Adrenal gland (tissue), 12 donors: ENCODE results near the gene DNAJC24. TPM values are rescaled to one million over a fixed set of nuclear protein-coding genes. Genes with fewer than 3 reads are reported as not detected.

Experiments
- DNase-seq, 7 donors: peaks; one replicate each; pipeline ENCODE4 v3.0.0-alpha.2; 2019 to 2020
- H3K27ac ChIP-seq, 5 donors: fragments of 200-600 bp; sonication (generic) in 4 of 5; 1 replicate in 3 of 5; 2 replicates in 2 of 5; pipeline versions ENCODE4 v1.5.1 to v1.8.0; 2016 to 2020; ENCODE audit warnings: mild to moderate bottlenecking in 1 of 5
- H3K27me3 ChIP-seq: fragments of 200-600 bp; 2 replicates; pipeline ENCODE4 v1.8.0; 2021
- H3K36me3 ChIP-seq, 2 donors: fragments of 200-600 bp; replicated peaks in 1 of 2; 1 replicate in 1 of 2; 2 replicates in 1 of 2; pipeline versions ENCODE4 v1.5.1 to v1.8.0; 2018 to 2022
- H3K4me1 ChIP-seq, 2 donors: fragments of 200-600 bp; replicated peaks in 1 of 2; 1 replicate in 1 of 2; 2 replicates in 1 of 2; pipeline versions ENCODE4 v1.5.1 to v1.8.0; 2018 to 2021
- H3K4me3 ChIP-seq, 4 donors: fragments of 200-600 bp; sonication (generic) in 3 of 4; one replicate each; pipeline ENCODE4 v1.5.1; 2016 to 2018
- H3K9me3 ChIP-seq, 3 donors: fragments of 200-600 bp; sonication (generic) in 1 of 3; replicated peaks in 1 of 3; 1 replicate in 2 of 3; 2 replicates in 1 of 3; pipeline versions ENCODE4 v1.5.1 to v1.8.0; 2016 to 2021
- CTCF ChIP-seq, 6 experiments: fragments of 450-650 bp in 4 of 6; fragments of 200-600 bp in 2 of 6; sonication (generic) in 1 of 6; IDR thresholded peaks; 1 replicate in 5 of 6; 2 replicates in 1 of 6; pipeline versions ENCODE4 v1.5.1 to v1.8.0; 2016 to 2021; ENCODE audit warnings: antibody characterized with exemption in 6 of 6, mild to moderate bottlenecking in 2 of 6, moderate library complexity in 1 of 6
- POLR2A ChIP-seq, 2 donors: fragments of 450-650 bp; IDR thresholded peaks; one replicate each; pipeline ENCODE4 v1.6.1; 2017; ENCODE audit warnings: antibody characterized with exemption in 2 of 2, mild to moderate bottlenecking in 2 of 2, moderate library complexity in 1 of 2
- WGBS, 4 donors: extraction: QIAGEN DNeasy Blood & Tissue Kit in 2 of 4; methylation state at CpG; one replicate each; pipeline versions ENCODE4 v1.1.5 to v1.1.7; 2013 to 2017; 5-methylcytosine and 5-hydroxymethylcytosine counted together
- intact Hi-C, 2 donors: fragments of 100-400 bp; cut with DNase I; formaldehyde crosslinking; loops; one replicate each; pipeline versions ENCODE4 v1.14.1 to v1.15.0; 2022 to 2023
- polyA plus RNA-seq, 3 donors: library from polyadenylated mRNA; stranded (reverse); fragments of 200-250 nt in 2 of 3; fragments of 350-450 nt in 1 of 3; fragmentation: Illumina TruSeq in 1 of 3; extraction: RNeasy Lipid Tissue Mini Kit (QIAGEN cat#74804) in 1 of 3; gene quantifications; one replicate each; pipeline ENCODE4 v1.2.3, GENCODE V29; 2013 to 2014
- total RNA-seq, 9 donors: library from RNA; depleted of rRNA in 4 of 9; stranded (reverse); fragments of >200 nt in 4 of 9; fragments of 120-200 nt in 1 of 9; fragmentation: NEBNext Ultra II Directional in 1 of 9; extraction: Animal tissue kit (Norgen Biotek cat#: 25700) in 1 of 9; gene quantifications; one replicate each; pipeline versions ENCODE4 v1.1.0 to v1.2.4, GENCODE V29; 2013 to 2023
- donor health status: healthy with polysubstance abuse.
- donor health status: Bipolar disorder and iron deficiency.
- donor health status: DM: yes; HTN: yes; CAD: no.
- donor health status: DM: no; HTN: no; CAD: no.
- donor health status: DM: no; HTN: no; CAD: no.
- donor health status: DM: yes; HTN: yes; CAD: no.

DNAJC24 gene
- total and polyA plus RNA-seq, 12 donors = 1.9 to 21.5 (median 13.5) TPM

- Histone ChIP-seq H3K27ac (no peak overlapping the region), H3K4me1 (no peaks in the 10 kb centered on the region), H3K4me3 (no peak overlapping the region), H3K36me3 (no peaks in the 10 kb centered on the region), H3K27me3 (no peaks in the 10 kb centered on the region), H3K9me3 (no peaks in the 10 kb centered on the region)
- 94 to 96% (median 94%) methylated on average over 3 of the region's 3 CpGs for WGBS, 4 donors
- DNase-seq = no peak
- intact Hi-C loops = no loop called here
- TF ChIP-seq POLR2A (IDR thresholded peaks at IDR 0.05) (no peak), CTCF (IDR thresholded peaks at IDR 0.05) (no peak)
These were observed 85.5 kb downstream of the DNAJC24 start for GRCh38 chr11:31455177-31455576.

- H3K9me3 ChIP-seq = no peaks in the 10 kb centered on the region
- intact Hi-C loops = no loop called here
- WGBS, 4 donors = 96 to 100% (median 97%) methylated on average over 3 of the region's 3 CpGs
- H3K27ac ChIP-seq = no peak overlapping the region
- DNase-seq = no peak
- no peaks in the 10 kb centered on the region for H3K36me3 ChIP-seq
- TF ChIP-seq CTCF (IDR thresholded peaks at IDR 0.05) (no peak), POLR2A (IDR thresholded peaks at IDR 0.05) (no peak)
- H3K4me1 ChIP-seq = no peaks in the 10 kb centered on the region
- no peaks in the 10 kb centered on the region for H3K27me3 ChIP-seq
- H3K4me3 ChIP-seq = no peak overlapping the region
These were observed 94.8 kb downstream of the DNAJC24 start for GRCh38 chr11:31464436-31464835.

GRCh38 chr11:31474083-31474482, 104.4 kb downstream of the DNAJC24 start:
- H3K4me3 ChIP-seq = no peak overlapping the region
- intact Hi-C loops = no loop called here
- DNase-seq = no peak
- no peak overlapping the region for H3K27ac ChIP-seq
- no peaks in the 10 kb centered on the region for H3K27me3 ChIP-seq
- no peaks in the 10 kb centered on the region for H3K9me3 ChIP-seq
- H3K4me1 ChIP-seq = no peaks in the 10 kb centered on the region
- H3K36me3 ChIP-seq = no peaks in the 10 kb centered on the region
- TF ChIP-seq CTCF (IDR thresholded peaks at IDR 0.05) (no peak), POLR2A (IDR thresholded peaks at IDR 0.05) (no peak)

GRCh38 chr11:31477528-31478222, 108.0 kb downstream of the DNAJC24 start:
- Histone ChIP-seq H3K4me1 (no peaks in the 10 kb centered on the region), H3K27me3 (no peaks in the 10 kb centered on the region), H3K27ac (no peak overlapping the region), H3K36me3 (no peaks in the 10 kb centered on the region), H3K4me3 (no peak overlapping the region), H3K9me3 (no peaks in the 10 kb centered on the region)
- WGBS, 4 donors = 88 to 92% (median 89%) methylated on average over 6 of the region's 6 CpGs
- TF ChIP-seq POLR2A (IDR thresholded peaks at IDR 0.05) (no peak), CTCF (IDR thresholded peaks at IDR 0.05) (no peak)
- intact Hi-C loops = no loop called here
- no peak for DNase-seq
